ENCODE measurements around the gene ZNF598. TPM values are rescaled to one million over a fixed set of nuclear protein-coding genes. Genes with fewer than 3 reads are reported as not detected.

The ZNF598 gene
- total and polyA plus RNA-seq, 7 experiments from 2014 or later: 1.9 to 63.2 (median 46.0) TPM

DNA sequence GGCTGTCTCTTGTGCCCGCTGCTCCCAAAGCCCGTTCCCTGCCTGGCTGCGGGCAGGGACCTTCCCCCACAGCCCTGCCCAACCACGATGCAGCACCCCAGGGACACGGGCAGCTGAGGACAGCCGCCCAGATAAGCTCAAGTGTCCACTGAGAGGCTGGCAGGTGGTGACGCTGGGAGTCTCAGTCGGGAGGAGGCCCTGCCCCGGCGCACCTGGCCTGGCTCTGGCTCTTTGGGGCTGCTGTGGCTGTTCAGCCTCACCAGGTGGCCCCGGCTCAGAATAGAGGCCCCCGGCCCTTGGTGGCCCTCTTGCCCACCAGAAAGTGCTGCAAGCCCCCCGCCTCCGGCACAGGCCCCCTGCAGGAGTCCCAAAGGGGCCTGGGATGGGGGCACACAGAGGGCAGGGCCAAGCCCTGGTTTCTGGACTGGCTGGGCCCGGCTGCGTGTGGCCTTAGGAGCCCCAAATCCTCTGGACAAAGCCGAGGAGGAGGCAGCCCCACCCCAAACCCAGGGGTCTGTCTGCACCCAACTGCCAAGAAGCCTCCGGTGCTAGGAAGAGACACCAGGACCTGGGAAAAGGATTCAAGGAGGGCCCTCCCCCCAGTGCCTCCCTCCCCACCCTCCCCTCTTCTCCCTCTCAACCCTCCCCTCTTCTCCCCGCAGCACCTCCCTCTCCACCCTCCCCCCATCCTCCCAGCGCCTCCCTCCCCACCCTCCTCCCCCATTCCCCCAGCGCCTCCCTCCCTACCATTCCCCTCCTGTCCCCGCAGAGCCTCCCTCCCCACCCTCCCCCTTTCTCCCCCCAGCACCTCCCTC is 32.8 kb upstream of the ZNF598 start:
- Histone ChIP-seq H3K4me3 (ENCODE audit: low read length) (no peak overlapping the region), H3K9me3 (ENCODE audit: control insufficient read depth in 2 of 3, low read length in 3 of 3) (no peaks in the 10 kb centered on the region), H3K27me3 (ENCODE audit: control insufficient read depth in 2 of 2, insufficient read depth in 2 of 2, low read length in 2 of 2) (no peaks in the 10 kb centered on the region), H3K36me3 (ENCODE audit: control insufficient read depth in 2 of 3, insufficient read depth in 3 of 3, low read length in 3 of 3) (peaks cover 0 to 4% (median 0%) of the 10 kb centered on the region in 3 experiments), H3K4me1 (ENCODE audit: control insufficient read depth in 2 of 2, insufficient read depth in 2 of 2, low read length in 2 of 2) (peaks cover 0 to 5% of the 10 kb centered on the region in 2 donors), H3K27ac (ENCODE audit: low read depth, low read length) (no peak overlapping the region)
- Mint-ChIP-seq H3K4me1 (peaks cover 5 to 11% (median 8%) of the 10 kb centered on the region in 7 donors), H3K27ac (no peak overlapping the region), H3K9me3 (peaks cover 0 to 1% (median 0%) of the 10 kb centered on the region in 11 donors), H3K27me3 (no peaks in the 10 kb centered on the region), H3K4me3 (no peak overlapping the region), H3K36me3 (no peaks in the 10 kb centered on the region)
- ChIA-PET POLR2A (no interaction called here), CTCF (no interaction called here)
- intact Hi-C loops (cut with micrococcal nuclease): no loop called here
- DNase-seq (no peak), ATAC-seq (no peak)

DNA sequence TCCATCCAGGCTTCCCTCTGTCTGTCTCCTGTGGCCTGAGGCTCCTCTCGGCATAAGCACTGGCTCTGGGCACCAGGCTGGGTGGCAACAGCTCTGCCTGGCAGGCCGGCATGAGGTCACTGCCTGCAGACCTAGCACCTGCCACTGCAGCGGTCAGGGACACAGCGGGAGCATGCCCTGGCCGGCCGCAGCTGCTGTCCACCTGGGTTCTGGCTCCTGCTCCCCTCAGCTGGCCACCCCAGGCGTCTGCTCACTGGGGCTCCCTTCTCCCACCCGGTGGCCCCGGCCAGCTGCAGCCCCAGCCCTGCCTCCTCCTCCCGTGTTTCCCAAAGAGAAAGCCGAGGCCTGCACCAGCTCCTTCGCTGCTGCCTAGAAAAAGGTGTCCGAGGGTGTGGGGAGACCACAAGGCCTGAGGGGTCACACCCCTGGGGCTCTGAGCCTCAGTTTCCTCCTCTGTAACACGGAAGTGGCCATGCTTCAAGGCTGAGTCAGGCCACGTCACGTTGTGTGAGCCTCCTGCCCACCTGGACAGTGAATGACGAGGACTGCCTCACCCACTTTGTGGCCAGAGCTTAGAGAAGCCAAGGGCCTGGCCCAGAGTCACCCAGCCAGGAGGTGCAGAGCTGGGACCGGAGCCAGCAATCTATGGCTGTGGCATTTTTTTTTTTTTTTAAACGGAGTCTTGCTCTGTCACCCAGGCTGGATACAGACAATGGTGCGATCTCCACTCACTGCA is 31.3 kb upstream of the ZNF598 start:
- H3K27me3 ChIP-seq (ENCODE audit: control insufficient read depth in 2 of 2, insufficient read depth in 2 of 2, low read length in 2 of 2): no peaks in the 10 kb centered on the region
- POLR2A ChIA-PET: no interaction called here
- H3K9me3 Mint-ChIP-seq: peaks cover 0 to 1% (median 0%) of the 10 kb centered on the region in 11 donors
- DNase-seq: no peak
- H3K4me3 ChIP-seq (ENCODE audit: low read length): no peak overlapping the region
- no peaks in the 10 kb centered on the region for H3K36me3 Mint-ChIP-seq
- no peak for ATAC-seq
- peaks cover 0 to 2% (median 0%) of the 10 kb centered on the region in 7 donors for H3K4me1 Mint-ChIP-seq
- H3K27ac Mint-ChIP-seq: no peak overlapping the region
- H3K36me3 ChIP-seq (ENCODE audit: control insufficient read depth in 2 of 3, insufficient read depth in 3 of 3, low read length in 3 of 3): peaks cover 0 to 4% (median 0%) of the 10 kb centered on the region in 3 experiments
- no peaks in the 10 kb centered on the region for H3K27me3 Mint-ChIP-seq
- H3K9me3 ChIP-seq (ENCODE audit: control insufficient read depth in 2 of 3, low read length in 3 of 3): no peaks in the 10 kb centered on the region
- CTCF ChIA-PET: interaction anchor here (0.7 to 0.8 kb wide), 2 partner anchors 17 to 86 kb away, joined by 3 to 4 read pairs; no protein-coding TSS in a partner anchor
- intact Hi-C loops (cut with micrococcal nuclease): no loop called here
- H3K4me1 ChIP-seq (ENCODE audit: control insufficient read depth in 2 of 2, insufficient read depth in 2 of 2, low read length in 2 of 2): no peaks in the 10 kb centered on the region
- no peak overlapping the region for H3K27ac ChIP-seq (ENCODE audit: low read depth, low read length)
- no peak overlapping the region for H3K4me3 Mint-ChIP-seq

DNA sequence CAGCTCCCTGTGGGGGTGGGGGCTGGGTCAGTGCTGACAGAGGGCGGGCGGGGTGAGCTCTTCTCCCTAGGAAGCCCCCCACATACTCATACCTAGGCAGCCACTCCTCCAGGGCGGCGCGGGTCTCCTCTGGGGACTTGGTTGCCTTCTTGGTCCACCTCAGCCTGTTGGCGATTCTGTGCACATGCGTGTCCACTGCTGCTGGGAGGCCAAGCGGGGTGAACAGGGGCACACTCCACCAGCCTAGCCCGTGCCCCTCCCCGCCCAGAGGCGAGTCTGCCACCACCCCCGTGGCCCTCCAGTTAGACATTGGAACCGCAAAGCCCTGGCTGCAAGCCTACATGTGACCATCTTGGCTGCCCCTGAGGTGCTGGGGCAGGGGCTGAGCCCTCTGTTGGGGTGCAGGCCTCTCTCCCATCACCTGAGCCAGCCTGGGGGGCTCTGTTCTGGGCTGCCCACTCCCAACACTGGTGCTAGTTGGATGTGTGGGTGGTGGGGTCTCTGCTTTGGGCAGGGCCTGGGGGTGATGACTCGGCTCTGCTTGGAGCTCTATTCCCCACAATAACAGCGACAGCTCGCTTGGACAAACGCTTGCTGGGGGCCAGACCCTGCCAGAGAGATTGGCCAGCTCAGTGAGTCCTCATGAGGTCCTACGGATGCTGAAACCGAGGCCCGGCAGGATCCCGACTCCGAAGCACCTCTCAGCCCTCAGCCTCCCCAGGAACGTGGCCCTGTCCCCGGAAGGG is 30.6 kb upstream of the ZNF598 start:
- Mint-ChIP-seq H3K9me3 (peaks cover 0 to 1% (median 0%) of the 10 kb centered on the region in 11 donors), H3K36me3 (no peaks in the 10 kb centered on the region), H3K27me3 (no peaks in the 10 kb centered on the region), H3K4me3 (no peak overlapping the region), H3K4me1 (peaks cover 0 to 2% (median 0%) of the 10 kb centered on the region in 7 donors), H3K27ac (no peak overlapping the region)
- Histone ChIP-seq H3K27ac (ENCODE audit: low read depth, low read length) (no peak overlapping the region), H3K9me3 (ENCODE audit: control insufficient read depth in 2 of 3, low read length in 3 of 3) (no peaks in the 10 kb centered on the region), H3K4me1 (ENCODE audit: control insufficient read depth in 2 of 2, insufficient read depth in 2 of 2, low read length in 2 of 2) (no peaks in the 10 kb centered on the region), H3K36me3 (ENCODE audit: control insufficient read depth in 2 of 3, insufficient read depth in 3 of 3, low read length in 3 of 3) (peaks cover 0 to 4% (median 0%) of the 10 kb centered on the region in 3 experiments), H3K27me3 (ENCODE audit: control insufficient read depth in 2 of 2, insufficient read depth in 2 of 2, low read length in 2 of 2) (no peaks in the 10 kb centered on the region), H3K4me3 (ENCODE audit: low read length) (no peak overlapping the region)
- DNase-seq: no peak
- ATAC-seq: no peak
- POLR2A ChIA-PET: no interaction called here
- intact Hi-C loops (cut with micrococcal nuclease): no loop called here
- CTCF ChIA-PET: interaction anchor here (0.8 kb wide), 1 partner anchor 8 kb away, joined by 3 read pairs; the partner anchor contains the start of genes NTHL1 and TSC2

DNA sequence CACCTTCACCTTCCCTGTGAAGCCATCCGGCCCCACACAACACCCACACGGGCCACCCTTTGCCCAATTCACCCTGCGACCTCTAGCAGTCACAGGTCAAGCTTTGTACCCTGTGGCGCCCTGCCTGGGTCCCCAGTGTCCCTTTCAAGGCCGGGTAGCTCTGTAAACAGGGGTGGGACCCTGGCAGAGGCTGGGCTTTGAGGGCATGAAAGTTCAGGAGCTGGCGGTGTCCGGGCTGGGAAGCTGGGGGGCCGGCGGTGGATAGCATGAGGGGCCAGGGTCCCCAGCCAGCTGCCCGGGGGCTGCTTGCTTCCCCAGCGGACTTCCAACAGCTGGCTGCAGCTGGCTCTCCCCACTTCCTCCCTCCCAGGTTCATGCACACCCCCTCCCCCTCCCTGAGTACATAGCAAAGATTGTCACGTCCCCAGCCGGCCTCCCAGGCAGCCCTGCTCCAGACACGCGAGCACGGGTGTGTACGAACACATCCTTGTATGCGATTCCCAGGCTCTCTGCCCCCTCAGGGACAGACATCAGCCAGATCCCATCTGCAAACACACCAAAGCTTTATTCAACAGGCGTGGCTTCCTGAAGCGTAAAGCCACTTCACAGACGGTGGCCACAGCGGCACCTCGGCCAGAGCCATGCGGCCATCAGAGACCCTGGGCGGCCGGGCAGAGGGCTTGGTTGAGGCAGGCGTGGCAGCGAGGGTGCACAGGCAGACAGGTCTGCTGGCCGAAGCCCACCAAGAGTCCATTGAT is 29.8 kb upstream of the ZNF598 start:
- ATAC-seq (no peak), DNase-seq (no peak)
- H3K4me3 ChIP-seq (ENCODE audit: low read length): no peak overlapping the region
- intact Hi-C loops (cut with micrococcal nuclease): no loop called here
- no peaks in the 10 kb centered on the region for H3K36me3 Mint-ChIP-seq
- H3K36me3 ChIP-seq (ENCODE audit: control insufficient read depth in 2 of 3, insufficient read depth in 3 of 3, low read length in 3 of 3): peaks cover 0 to 4% (median 0%) of the 10 kb centered on the region in 3 experiments
- H3K27me3 Mint-ChIP-seq: no peaks in the 10 kb centered on the region
- no peaks in the 10 kb centered on the region for H3K4me1 ChIP-seq (ENCODE audit: control insufficient read depth in 2 of 2, insufficient read depth in 2 of 2, low read length in 2 of 2)
- ChIA-PET POLR2A (interaction anchor here (2.2 kb wide), 1 partner anchor 116 kb away, joined by 5 read pairs; the partner anchor contains the start of gene TRAF7), CTCF (interaction anchor here (0.8 kb wide), 1 partner anchor 8 kb away, joined by 3 read pairs; the partner anchor contains the start of genes NTHL1 and TSC2)
- H3K4me3 Mint-ChIP-seq: no peak overlapping the region
- H3K9me3 ChIP-seq (ENCODE audit: control insufficient read depth in 2 of 3, low read length in 3 of 3): no peaks in the 10 kb centered on the region
- peaks cover 0 to 1% (median 0%) of the 10 kb centered on the region in 11 donors for H3K9me3 Mint-ChIP-seq
- no peak overlapping the region for H3K27ac ChIP-seq (ENCODE audit: low read depth, low read length)
- peaks cover 0 to 3% (median 0%) of the 10 kb centered on the region in 7 donors for H3K4me1 Mint-ChIP-seq
- H3K27ac Mint-ChIP-seq: peak overlapping the region in 1 of 9 donors; percentile 29
- no peaks in the 10 kb centered on the region for H3K27me3 ChIP-seq (ENCODE audit: control insufficient read depth in 2 of 2, insufficient read depth in 2 of 2, low read length in 2 of 2)

DNA sequence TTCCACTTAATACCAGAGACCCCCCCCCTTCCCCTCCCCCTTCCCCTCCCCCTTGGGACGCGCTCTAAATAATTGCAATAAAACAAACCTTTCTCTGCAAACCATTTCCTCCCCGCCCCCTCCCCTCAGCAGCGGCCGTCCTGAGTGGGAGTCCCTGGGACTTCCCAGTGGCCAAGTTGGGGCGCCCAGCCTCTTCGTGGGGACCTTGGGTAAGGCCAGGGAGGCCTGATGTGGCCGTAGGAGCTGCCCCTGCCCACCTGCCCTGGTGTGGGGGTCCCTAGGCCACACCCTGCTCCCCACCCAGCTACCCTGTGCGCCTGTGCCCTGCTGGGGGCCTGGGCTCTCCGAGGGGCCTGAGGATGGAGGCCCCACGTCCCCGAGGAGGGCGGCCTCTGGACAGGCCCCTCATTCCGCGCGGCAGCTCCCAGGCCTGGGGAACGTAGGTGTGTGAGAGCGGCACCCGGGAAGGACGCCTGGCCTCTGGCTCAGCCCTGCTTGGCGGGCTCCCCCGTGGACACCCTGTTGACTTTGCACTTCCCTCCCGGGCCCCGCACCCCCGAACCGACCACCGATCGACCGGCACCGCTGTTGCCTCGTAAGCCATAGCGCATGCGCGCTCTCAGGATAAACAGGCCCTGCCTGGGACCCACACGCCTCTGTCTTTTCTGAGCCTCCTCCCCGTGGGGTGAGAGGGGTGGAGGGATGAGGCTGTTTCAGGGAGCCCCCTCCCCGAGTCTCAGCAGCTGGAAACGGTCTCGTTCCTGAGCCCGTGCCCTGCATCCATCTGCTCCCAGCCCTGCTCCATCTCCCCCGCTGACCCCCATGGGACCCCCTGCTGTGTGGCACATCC is 29.0 kb upstream of the ZNF598 start:
- ATAC-seq: no peak
- Histone ChIP-seq H3K36me3 (ENCODE audit: control insufficient read depth in 2 of 3, insufficient read depth in 3 of 3, low read length in 3 of 3) (peaks cover 0 to 4% (median 0%) of the 10 kb centered on the region in 3 experiments), H3K4me1 (ENCODE audit: control insufficient read depth in 2 of 2, insufficient read depth in 2 of 2, low read length in 2 of 2) (no peaks in the 10 kb centered on the region), H3K27me3 (ENCODE audit: control insufficient read depth in 2 of 2, insufficient read depth in 2 of 2, low read length in 2 of 2) (no peaks in the 10 kb centered on the region), H3K9me3 (ENCODE audit: control insufficient read depth in 2 of 3, low read length in 3 of 3) (no peaks in the 10 kb centered on the region), H3K27ac (ENCODE audit: low read depth, low read length) (no peak overlapping the region), H3K4me3 (ENCODE audit: low read length) (no peak overlapping the region)
- DNase-seq: no peak
- CTCF ChIA-PET: no interaction called here
- Mint-ChIP-seq H3K27me3 (no peaks in the 10 kb centered on the region), H3K4me1 (peaks cover 0 to 2% (median 0%) of the 10 kb centered on the region in 7 donors), H3K27ac (no peak overlapping the region), H3K36me3 (no peaks in the 10 kb centered on the region), H3K9me3 (peaks cover 0 to 1% (median 0%) of the 10 kb centered on the region in 11 donors), H3K4me3 (no peak overlapping the region)
- intact Hi-C loops (cut with micrococcal nuclease): no loop called here
- POLR2A ChIA-PET: interaction anchor here (2.2 kb wide), 1 partner anchor 117 kb away, joined by 5 read pairs; the partner anchor contains the start of gene TRAF7

Measured in naive thymus-derived CD4-positive, alpha-beta T cell (primary cell).